ENCODE data around the gene NHLRC1. TPM values are rescaled to one million over a fixed set of nuclear protein-coding genes. Genes with fewer than 3 reads are reported as not detected.

Gene NHLRC1
- total and polyA plus RNA-seq, 9 of the 15 experiments (the other 6 are each of a cell fraction or from before 2014, with no cell fraction given), result not detected

- POLR2A ChIA-PET, result interaction anchor here (0.6 to 1.1 kb wide), 5 partner anchors 11 to 184 kb away, joined by 3 to 4 read pairs (median 3); no protein-coding TSS in a partner anchor
- Histone ChIP-seq H3K9me1 (ENCODE audit: control insufficient read depth, insufficient read depth, low read length) (no peaks in the 10 kb centered on the region), H3K4me1 (replicated peaks in 1 of 2; ENCODE audit: control insufficient read depth in 2 of 2, insufficient read depth in 2 of 2, low read length in 2 of 2) (peaks cover 14 to 23% of the 10 kb centered on the region in 2 experiments), H3K4me2 (ENCODE audit: insufficient read depth, low read length) (peak within 1 kb of the TSS; percentile 94), H4K20me1 (replicated peaks; ENCODE audit: control insufficient read depth, insufficient read depth, low read length) (no peaks in the 10 kb centered on the region), H3K4me3 (peak within 1 kb of the TSS; percentile 74), H2AFZ (ENCODE audit: low read depth, low read length) (peak within 1 kb of the TSS; percentile 95), H3K27ac (ENCODE audit: extremely low read depth, low read depth, low read length) (peak within 1 kb of the TSS; percentile 86), H3K9me3 (replicated peaks; ENCODE audit: control insufficient read depth, insufficient read depth, low read depth, low read length) (no peaks in the 10 kb centered on the region), H3K36me3 (ENCODE audit: control insufficient read depth, insufficient read depth, low read length) (peaks cover 18% of the 10 kb centered on the region), H3K79me2 (ENCODE audit: control insufficient read depth, insufficient read depth, low read length) (peaks cover 40% of the 10 kb centered on the region), H3K27me3 (ENCODE audit: control insufficient read depth in 2 of 2, insufficient read depth in 2 of 2, low read length in 2 of 2) (no peaks in the 10 kb centered on the region), H3K9ac (ENCODE audit: insufficient read depth in 1 of 2, low read depth in 2 of 2, low read length in 2 of 2) (peak within 1 kb of the TSS; percentile 96)
- whole genome bisulfite sequencing (ENCODE audit: insufficient coverage, low coverage, missing lambda C conversion rate), result under 1% methylated on average over 56 of the region's 87 CpGs
- TSS peak; percentile 53 for BruUV-seq (replicated peaks)
- in situ Hi-C loops (cut with MboI) (no loop called here), intact Hi-C loops (cut with micrococcal nuclease) (loop anchor here (5.0 to 10.0 kb wide), 2 partner anchors 107 to 451 kb away; partner anchors contain the start of genes DEK and NUP153)
- ATAC-seq (peak; percentile 96), DNase-seq (ENCODE audit: extremely low read depth in 1 of 4, low spot score in 3 of 4) (peak; percentile 99 to 100 (median 100)), FAIRE-seq (peak; percentile 84)
- CTCF ChIA-PET (ENCODE audit: low intra/inter-chr PET ratio), result interaction anchor here (0.5 kb wide), 1 partner anchor 564 kb away, joined by 3 read pairs; no protein-coding TSS in a partner anchor
- TF ChIP-seq POLR2B (IDR thresholded peaks at IDR 0.05; ENCODE audit: low read depth, partially characterized antibody), result no peak
- TF ChIP-seq SRSF9 (IDR thresholded peaks at IDR 0.05; ENCODE audit: borderline replicate concordance, low read depth, low read length), result no peak
- TF ChIP-seq ZNF395 (CRISPR knock-in tag; IDR thresholded peaks at IDR 0.05), result no peak
- no peak for TF ChIP-seq FOXK2 (conservative IDR thresholded peaks at IDR 0.05 in 1 of 2, IDR thresholded peaks at IDR 0.05 in 1 of 2; ENCODE audit: low read depth in 2 of 2)
- TF ChIP-seq RFX7 (CRISPR knock-in tag; IDR thresholded peaks at IDR 0.05), result no peak
- no peak for TF ChIP-seq PRMT5 (CRISPR knock-in tag; IDR thresholded peaks at IDR 0.05)
- no peak for TF ChIP-seq ZNF778 (CRISPR knock-in tag; IDR thresholded peaks at IDR 0.05)
- no peak for TF ChIP-seq NCOA1 (IDR thresholded peaks at IDR 0.05; ENCODE audit: low read depth)
- no peak for TF ChIP-seq HDAC3 (IDR thresholded peaks at IDR 0.05; ENCODE audit: borderline replicate concordance, partially characterized antibody)
- peak; percentile 75 for TF ChIP-seq CCNT2 (IDR thresholded peaks at IDR 0.05; ENCODE audit: borderline replicate concordance, extremely low read depth, insufficient read length, low read depth, low read length)
- TF ChIP-seq ZFP1 (CRISPR knock-in tag; IDR thresholded peaks at IDR 0.05), result no peak
- no peak for TF ChIP-seq CBX5 (IDR thresholded peaks at IDR 0.05; ENCODE audit: borderline replicate concordance, low read depth)
- no peak for TF ChIP-seq L3MBTL2 (IDR thresholded peaks at IDR 0.05)
These were observed 32.8 kb upstream of the NHLRC1 start, which contains the start of gene KDM1B for GRCh38 chr6:18155150-18155863. TSS of gene KDM1B (plus strand) at chr6:18155422. CDS start at chr6:18159896, 4,474 bp downstream.

Data from K562 (cell line).